Adrenal gland (tissue), 12 donors: Measurements from ENCODE around the gene MPPED1. TPM values are rescaled to one million over a fixed set of nuclear protein-coding genes. Genes with fewer than 3 reads are reported as not detected.

Experiments
- DNase-seq, 7 donors: peaks; one replicate each; pipeline ENCODE4 v3.0.0-alpha.2; 2019 to 2020
- H3K27ac ChIP-seq, 5 donors: fragments of 200-600 bp; sonication (generic) in 4 of 5; 1 replicate in 3 of 5; 2 replicates in 2 of 5; pipeline versions ENCODE4 v1.5.1 to v1.8.0; 2016 to 2020; ENCODE audit warnings: mild to moderate bottlenecking in 1 of 5
- H3K27me3 ChIP-seq: fragments of 200-600 bp; 2 replicates; pipeline ENCODE4 v1.8.0; 2021
- H3K36me3 ChIP-seq, 2 donors: fragments of 200-600 bp; replicated peaks in 1 of 2; 1 replicate in 1 of 2; 2 replicates in 1 of 2; pipeline versions ENCODE4 v1.5.1 to v1.8.0; 2018 to 2022
- H3K4me1 ChIP-seq, 2 donors: fragments of 200-600 bp; replicated peaks in 1 of 2; 1 replicate in 1 of 2; 2 replicates in 1 of 2; pipeline versions ENCODE4 v1.5.1 to v1.8.0; 2018 to 2021
- H3K4me3 ChIP-seq, 4 donors: fragments of 200-600 bp; sonication (generic) in 3 of 4; one replicate each; pipeline ENCODE4 v1.5.1; 2016 to 2018
- H3K9me3 ChIP-seq, 3 donors: fragments of 200-600 bp; sonication (generic) in 1 of 3; replicated peaks in 1 of 3; 1 replicate in 2 of 3; 2 replicates in 1 of 3; pipeline versions ENCODE4 v1.5.1 to v1.8.0; 2016 to 2021
- POLR2A ChIP-seq, 2 donors: fragments of 450-650 bp; IDR thresholded peaks; one replicate each; pipeline ENCODE4 v1.6.1; 2017; ENCODE audit warnings: antibody characterized with exemption in 2 of 2, mild to moderate bottlenecking in 2 of 2, moderate library complexity in 1 of 2
- WGBS, 4 donors: extraction: QIAGEN DNeasy Blood & Tissue Kit in 2 of 4; methylation state at CpG; one replicate each; pipeline versions ENCODE4 v1.1.5 to v1.1.7; 2013 to 2017; 5-methylcytosine and 5-hydroxymethylcytosine counted together
- intact Hi-C, 2 donors: fragments of 100-400 bp; cut with DNase I; formaldehyde crosslinking; loops; one replicate each; pipeline versions ENCODE4 v1.14.1 to v1.15.0; 2022 to 2023
- polyA plus RNA-seq, 3 donors: library from polyadenylated mRNA; stranded (reverse); fragments of 200-250 nt in 2 of 3; fragments of 350-450 nt in 1 of 3; fragmentation: Illumina TruSeq in 1 of 3; extraction: RNeasy Lipid Tissue Mini Kit (QIAGEN cat#74804) in 1 of 3; gene quantifications; one replicate each; pipeline ENCODE4 v1.2.3, GENCODE V29; 2013 to 2014
- total RNA-seq, 9 donors: library from RNA; depleted of rRNA in 4 of 9; stranded (reverse); fragments of >200 nt in 4 of 9; fragments of 120-200 nt in 1 of 9; fragmentation: NEBNext Ultra II Directional in 1 of 9; extraction: Animal tissue kit (Norgen Biotek cat#: 25700) in 1 of 9; gene quantifications; one replicate each; pipeline versions ENCODE4 v1.1.0 to v1.2.4, GENCODE V29; 2013 to 2023
- TF ChIP-seq, protein P1 (sequence below), 6 experiments: fragments of 450-650 bp in 4 of 6; fragments of 200-600 bp in 2 of 6; sonication (generic) in 1 of 6; IDR thresholded peaks; 1 replicate in 5 of 6; 2 replicates in 1 of 6; pipeline versions ENCODE4 v1.5.1 to v1.8.0; 2016 to 2021; ENCODE audit warnings: antibody characterized with exemption in 6 of 6, mild to moderate bottlenecking in 2 of 6, moderate library complexity in 1 of 6
- donor health status: healthy with polysubstance abuse.
- donor health status: Bipolar disorder and iron deficiency.
- donor health status: DM: yes; HTN: yes; CAD: no.
- donor health status: DM: no; HTN: no; CAD: no.
- donor health status: DM: no; HTN: no; CAD: no.
- donor health status: DM: yes; HTN: yes; CAD: no.

MPPED1 gene
- total and polyA plus RNA-seq, 12 donors = 0.07 to 0.44 (median 0.11) TPM; not detected in 8

DNA sequence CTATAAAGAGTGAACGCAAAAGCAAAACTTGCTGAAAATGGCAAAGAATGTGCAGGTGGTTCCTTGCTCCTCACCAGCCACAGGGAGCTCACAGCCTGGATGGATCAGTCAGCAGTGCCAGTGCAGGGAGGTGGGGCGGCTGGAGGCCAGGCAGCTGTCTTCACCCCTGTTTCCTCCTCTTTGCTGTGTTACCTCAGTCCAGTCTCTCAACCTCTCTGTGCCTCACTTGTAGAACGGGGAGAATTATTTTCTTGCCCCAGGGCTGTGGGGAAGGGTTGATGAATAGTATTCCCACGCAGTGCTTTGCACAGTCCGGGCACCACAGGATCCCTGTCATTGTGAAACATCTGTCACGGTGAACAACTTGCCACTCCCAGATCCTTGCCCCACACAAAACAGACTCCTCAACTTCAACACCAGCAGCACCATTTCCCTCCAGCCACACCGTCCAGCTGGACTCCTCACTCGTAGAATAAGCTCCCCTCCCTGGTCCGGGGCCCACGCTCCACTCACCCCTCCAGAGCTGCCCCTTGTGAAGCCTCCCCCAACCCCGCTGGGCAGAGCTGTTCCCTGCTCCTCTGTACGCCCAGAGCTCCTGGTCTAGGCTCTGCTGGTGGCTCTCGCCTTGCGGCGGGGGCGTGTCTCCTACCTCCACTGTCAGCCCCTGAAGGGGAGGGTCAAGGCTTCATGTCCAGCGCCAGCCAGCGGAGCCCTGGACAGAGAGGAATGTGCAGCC lies 27.7 kb downstream of the MPPED1 start:
- H3K4me1 ChIP-seq = no peaks in the 10 kb centered on the region
- intact Hi-C loops = no loop called here
- no peak for TF ChIP-seq POLR2A (IDR thresholded peaks at IDR 0.05)
- TF ChIP-seq, protein P1, sequence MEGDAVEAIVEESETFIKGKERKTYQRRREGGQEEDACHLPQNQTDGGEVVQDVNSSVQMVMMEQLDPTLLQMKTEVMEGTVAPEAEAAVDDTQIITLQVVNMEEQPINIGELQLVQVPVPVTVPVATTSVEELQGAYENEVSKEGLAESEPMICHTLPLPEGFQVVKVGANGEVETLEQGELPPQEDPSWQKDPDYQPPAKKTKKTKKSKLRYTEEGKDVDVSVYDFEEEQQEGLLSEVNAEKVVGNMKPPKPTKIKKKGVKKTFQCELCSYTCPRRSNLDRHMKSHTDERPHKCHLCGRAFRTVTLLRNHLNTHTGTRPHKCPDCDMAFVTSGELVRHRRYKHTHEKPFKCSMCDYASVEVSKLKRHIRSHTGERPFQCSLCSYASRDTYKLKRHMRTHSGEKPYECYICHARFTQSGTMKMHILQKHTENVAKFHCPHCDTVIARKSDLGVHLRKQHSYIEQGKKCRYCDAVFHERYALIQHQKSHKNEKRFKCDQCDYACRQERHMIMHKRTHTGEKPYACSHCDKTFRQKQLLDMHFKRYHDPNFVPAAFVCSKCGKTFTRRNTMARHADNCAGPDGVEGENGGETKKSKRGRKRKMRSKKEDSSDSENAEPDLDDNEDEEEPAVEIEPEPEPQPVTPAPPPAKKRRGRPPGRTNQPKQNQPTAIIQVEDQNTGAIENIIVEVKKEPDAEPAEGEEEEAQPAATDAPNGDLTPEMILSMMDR (IDR thresholded peaks at IDR 0.05) = no peak
- WGBS, 4 donors = 63 to 71% (median 65%) methylated on average over 16 to 18 of the region's 18 CpGs
- H3K4me3 ChIP-seq = no peak overlapping the region
- DNase-seq = no peak
- no peaks in the 10 kb centered on the region for H3K36me3 ChIP-seq
- no peaks in the 10 kb centered on the region for H3K27me3 ChIP-seq
- no peak overlapping the region for H3K27ac ChIP-seq
- no peaks in the 10 kb centered on the region for H3K9me3 ChIP-seq

DNA sequence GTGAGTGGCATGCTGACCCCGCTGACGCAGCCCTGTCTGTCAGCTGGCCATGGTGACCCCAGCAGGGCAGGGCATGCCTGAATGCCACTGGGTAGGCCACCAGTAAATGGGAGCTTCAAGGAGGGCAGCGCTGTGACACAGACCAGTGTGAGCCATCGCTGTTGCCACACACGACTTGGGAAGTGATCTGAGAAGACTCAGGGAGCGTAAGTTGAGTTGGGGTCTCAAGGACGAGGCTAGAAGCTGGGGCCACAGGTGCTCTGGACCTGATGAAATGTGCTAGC lies 28.2 kb downstream of the MPPED1 start:
- Histone ChIP-seq H3K4me3 (no peak overlapping the region), H3K9me3 (no peaks in the 10 kb centered on the region), H3K27ac (no peak overlapping the region), H3K36me3 (no peaks in the 10 kb centered on the region), H3K4me1 (no peaks in the 10 kb centered on the region), H3K27me3 (no peaks in the 10 kb centered on the region)
- no peak for TF ChIP-seq POLR2A (IDR thresholded peaks at IDR 0.05)
- WGBS, 4 donors = 81 to 88% (median 83%) methylated on average over 7 of the region's 7 CpGs
- no peak for DNase-seq
- intact Hi-C loops = no loop called here

DNA sequence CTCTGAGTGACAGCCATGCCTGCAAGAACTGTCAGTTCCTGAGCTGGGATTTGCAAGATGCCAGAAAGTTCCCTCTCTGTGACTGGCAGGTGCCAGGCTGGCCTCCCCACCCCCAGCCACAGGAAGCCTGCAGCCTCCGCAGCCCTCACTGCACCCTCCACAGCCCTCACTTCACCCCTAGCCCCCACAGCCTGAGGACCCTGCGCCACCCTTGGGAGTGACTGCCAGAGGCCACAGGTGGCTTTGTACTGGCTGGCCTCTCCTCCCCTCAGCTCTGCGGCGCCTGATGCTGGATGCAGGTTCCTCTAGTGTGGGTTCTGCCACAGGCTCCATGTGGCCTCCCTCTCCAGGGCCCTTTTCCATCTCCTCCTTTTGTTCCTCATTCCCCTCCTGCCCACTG lies 28.7 kb downstream of the MPPED1 start:
- H3K9me3 ChIP-seq = no peaks in the 10 kb centered on the region
- no peak overlapping the region for H3K4me3 ChIP-seq
- no peak for DNase-seq
- no peak for TF ChIP-seq POLR2A (IDR thresholded peaks at IDR 0.05)
- TF ChIP-seq, protein P1 (IDR thresholded peaks at IDR 0.05) = no peak
- 63 to 87% (median 70%) methylated on average over 3 to 4 of the region's 4 CpGs for WGBS, 4 donors
- H3K4me1 ChIP-seq = no peaks in the 10 kb centered on the region
- no peaks in the 10 kb centered on the region for H3K27me3 ChIP-seq
- intact Hi-C loops = no loop called here
- no peaks in the 10 kb centered on the region for H3K36me3 ChIP-seq
- no peak overlapping the region for H3K27ac ChIP-seq

DNA sequence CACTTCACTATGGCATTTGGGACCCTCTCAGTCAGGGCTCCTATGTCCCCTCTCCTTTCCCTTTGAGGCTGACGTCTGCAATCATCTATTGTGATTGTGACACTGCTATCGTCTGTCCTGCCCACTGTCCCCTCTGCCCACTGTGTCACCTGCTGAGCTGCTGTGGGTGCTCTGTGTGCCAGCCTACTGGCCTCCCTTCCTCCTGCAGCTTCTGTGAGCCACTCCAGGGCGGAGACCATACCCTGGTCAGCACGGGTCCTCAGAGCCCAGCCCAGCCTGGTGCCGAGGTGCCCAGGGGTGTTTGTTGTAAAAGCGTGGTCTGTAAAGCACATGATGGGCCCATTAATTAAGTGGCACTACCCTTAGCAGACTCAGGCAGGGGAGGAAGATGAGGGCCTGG lies 29.4 kb downstream of the MPPED1 start:
- H3K27me3 ChIP-seq = no peaks in the 10 kb centered on the region
- no peaks in the 10 kb centered on the region for H3K36me3 ChIP-seq
- H3K27ac ChIP-seq = no peak overlapping the region
- DNase-seq = no peak
- TF ChIP-seq, protein P1 (IDR thresholded peaks at IDR 0.05) = no peak
- no peak for TF ChIP-seq POLR2A (IDR thresholded peaks at IDR 0.05)
- H3K9me3 ChIP-seq = no peaks in the 10 kb centered on the region
- intact Hi-C loops = no loop called here
- WGBS, 4 donors = 51 to 77% (median 66%) methylated on average over 4 to 6 of the region's 6 CpGs
- no peaks in the 10 kb centered on the region for H3K4me1 ChIP-seq
- no peak overlapping the region for H3K4me3 ChIP-seq

DNA sequence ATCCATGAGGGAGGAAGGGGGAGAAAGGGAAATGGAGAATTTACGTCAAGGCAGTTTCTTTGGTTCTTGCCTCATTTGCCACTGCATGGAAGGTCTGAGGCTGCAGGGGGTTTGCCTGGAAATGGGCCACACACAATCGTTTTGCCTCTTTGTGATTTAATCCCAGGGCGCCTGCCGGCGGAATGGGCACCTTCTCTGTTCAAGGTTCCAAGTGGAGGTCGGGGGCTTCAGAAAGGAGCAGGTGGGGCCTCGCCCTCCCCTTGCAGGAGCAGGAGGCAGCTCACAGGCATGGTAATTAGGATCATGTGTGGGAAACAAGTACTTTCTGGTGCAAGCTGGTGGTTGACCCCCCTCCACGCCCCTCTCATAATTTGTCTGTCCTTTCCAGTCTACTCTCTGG lies 29.9 kb downstream of the MPPED1 start:
- Histone ChIP-seq H3K27ac (no peak overlapping the region), H3K4me3 (no peak overlapping the region), H3K4me1 (no peaks in the 10 kb centered on the region), H3K36me3 (no peaks in the 10 kb centered on the region), H3K27me3 (no peaks in the 10 kb centered on the region), H3K9me3 (no peaks in the 10 kb centered on the region)
- intact Hi-C loops = no loop called here
- no peak for TF ChIP-seq POLR2A (IDR thresholded peaks at IDR 0.05)
- TF ChIP-seq, protein P1 (IDR thresholded peaks at IDR 0.05) = no peak
- DNase-seq = no peak
- 50 to 58% (median 54%) methylated on average over 8 of the region's 8 CpGs for WGBS, 4 donors
